Measurements from ENCODE around the gene UBE4B.

The UBE4B gene

DNA sequence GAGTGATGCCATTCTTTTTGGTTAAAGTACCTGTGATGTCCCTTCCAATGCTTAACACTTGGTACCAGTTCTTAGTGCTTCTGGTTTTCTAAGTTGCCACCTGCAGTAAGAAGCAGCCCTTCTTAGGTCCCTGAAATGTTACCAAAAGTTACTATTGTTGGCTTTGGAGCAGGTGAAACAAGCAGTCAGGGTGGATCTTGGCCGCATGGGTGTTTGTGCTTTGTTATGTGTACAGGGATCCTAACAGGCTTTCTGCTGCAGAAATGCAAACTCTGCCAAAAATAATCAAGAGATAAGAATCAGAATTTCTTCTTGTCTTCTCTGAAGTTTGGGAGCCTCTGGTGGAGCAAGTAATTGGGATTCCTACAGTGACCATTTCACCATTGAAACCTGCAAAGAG is 84.4 kb downstream of the UBE4B start:
- DNase-seq (ENCODE audit: low spot score): no peak

DNA sequence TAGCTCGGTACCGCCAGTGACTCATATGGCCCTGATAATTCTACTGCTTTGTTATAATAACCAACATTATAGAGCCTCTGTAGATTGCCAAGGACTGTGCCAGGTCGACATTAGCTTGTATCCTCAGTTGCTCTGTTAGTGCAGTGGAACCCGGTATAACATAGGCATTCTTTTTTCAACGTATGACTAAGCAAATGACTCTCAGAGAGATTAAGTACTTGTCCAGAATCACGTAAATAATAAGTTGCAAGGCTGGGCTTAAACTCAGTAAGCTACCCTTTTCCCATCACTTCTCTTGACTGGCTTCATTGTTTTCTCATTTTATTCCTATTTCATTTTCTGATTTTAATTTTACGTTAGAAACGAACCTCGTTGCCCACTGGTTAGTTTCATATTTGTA is 85.1 kb downstream of the UBE4B start:
- DNase-seq (ENCODE audit: low spot score): no peak

DNA sequence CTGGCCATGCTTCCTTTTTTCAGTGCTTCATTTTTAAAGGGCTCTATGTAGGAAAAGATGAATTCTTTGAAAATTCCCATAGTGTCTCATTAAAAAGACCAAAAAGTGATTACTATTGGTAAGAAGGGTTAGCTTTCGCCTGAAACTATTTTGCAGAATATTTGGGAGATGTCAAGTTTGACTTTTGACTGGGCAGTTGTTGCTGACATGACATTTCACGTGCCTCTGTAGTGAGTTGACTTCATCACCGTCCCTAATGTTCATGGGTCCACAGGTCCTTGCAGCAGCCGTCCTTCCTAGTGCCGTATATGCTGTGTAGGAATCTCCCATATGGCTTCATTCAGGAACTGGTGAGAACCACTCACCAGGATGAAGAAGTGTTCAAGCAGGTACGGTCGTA is 88.9 kb downstream of the UBE4B start:
- no peak for DNase-seq (ENCODE audit: low spot score)

DNA sequence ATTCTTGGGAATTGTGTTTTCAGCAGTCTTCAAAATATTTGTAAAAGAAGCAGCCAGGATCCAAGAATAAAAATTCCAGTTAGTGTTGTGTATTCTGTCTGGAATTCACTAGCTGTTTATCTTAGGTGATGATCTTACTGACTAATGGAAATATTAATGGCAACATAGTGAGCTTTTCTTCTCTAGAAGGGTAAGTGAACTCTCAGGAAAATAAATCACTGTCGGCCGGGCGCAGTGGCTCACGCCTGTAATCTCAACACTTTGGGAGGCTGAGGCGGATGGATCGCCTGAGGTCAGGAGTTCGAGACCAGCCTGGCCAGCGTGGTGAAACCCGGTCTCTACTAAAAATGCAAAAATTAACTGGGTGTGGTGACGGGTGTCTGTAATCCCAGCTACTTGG is 90.2 kb downstream of the UBE4B start:
- peak; percentile 34 for DNase-seq (ENCODE audit: low spot score)

DNA sequence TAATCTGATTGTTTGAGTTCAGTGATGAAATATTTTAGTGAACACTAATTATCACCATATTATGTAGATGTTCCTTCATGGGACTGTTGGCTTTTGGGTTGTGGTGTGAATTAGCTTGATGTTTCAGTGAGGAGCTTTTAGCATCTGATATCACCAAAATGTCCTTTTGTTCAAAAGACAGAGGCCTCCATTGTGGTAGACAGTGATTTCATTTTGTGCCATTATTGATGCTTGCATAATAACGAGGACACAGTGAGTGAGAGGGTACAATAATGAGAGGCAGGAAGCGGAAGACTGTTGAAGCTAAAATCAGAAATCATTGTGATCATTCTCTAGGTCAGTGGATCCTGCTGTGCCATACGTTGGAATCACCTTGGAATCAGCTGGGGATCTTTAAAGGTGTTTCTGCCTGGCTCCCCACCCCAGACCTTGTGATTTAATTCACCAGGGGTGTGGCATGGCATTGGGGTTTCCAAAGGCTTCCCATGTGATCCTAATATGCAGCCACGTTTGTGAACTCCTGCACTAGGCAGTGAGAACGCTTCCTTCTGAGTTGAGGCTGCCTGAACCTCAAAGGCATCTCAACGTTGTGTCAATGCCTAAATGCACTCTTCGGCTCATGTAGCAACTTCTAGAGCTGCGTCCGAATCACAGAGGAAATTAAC is 95.5 kb downstream of the UBE4B start:
- no peak for DNase-seq (ENCODE audit: low spot score)

GRCh38 chr1:10132316-10132715 is 99.6 kb downstream of the UBE4B start:
- DNase-seq (ENCODE audit: low spot score): no peak

- DNase-seq (ENCODE audit: low spot score): no peak
Observed at GRCh38 chr1:10132852-10133251, 100.1 kb downstream of the UBE4B start.

DNA sequence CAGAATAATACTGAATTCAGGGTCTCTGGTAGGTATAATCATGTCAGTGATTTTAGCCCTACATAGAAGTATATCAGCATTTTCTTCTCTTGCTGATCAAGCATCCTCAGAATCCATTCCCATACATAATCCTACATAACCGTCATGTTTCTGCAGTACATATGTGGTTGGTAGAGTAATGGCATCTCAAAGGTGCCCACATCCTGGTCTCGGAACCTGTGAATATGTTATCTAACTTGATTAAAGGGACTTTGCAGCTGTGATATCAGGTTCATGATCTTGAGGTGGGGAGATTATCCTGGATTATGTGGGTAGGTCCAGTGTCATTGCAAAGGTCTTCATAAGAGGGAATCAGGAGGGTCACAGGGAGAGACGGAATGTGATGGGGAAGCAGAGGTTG is 108.2 kb downstream of the UBE4B start:
- DNase-seq (ENCODE audit: low spot score): no peak

- no peak for DNase-seq (ENCODE audit: low spot score)
Observed at GRCh38 chr1:10143961-10144485, 111.3 kb downstream of the UBE4B start.

- DNase-seq (ENCODE audit: low spot score): no peak
Observed at GRCh38 chr1:10146391-10146790, 113.6 kb downstream of the UBE4B start.

DNA sequence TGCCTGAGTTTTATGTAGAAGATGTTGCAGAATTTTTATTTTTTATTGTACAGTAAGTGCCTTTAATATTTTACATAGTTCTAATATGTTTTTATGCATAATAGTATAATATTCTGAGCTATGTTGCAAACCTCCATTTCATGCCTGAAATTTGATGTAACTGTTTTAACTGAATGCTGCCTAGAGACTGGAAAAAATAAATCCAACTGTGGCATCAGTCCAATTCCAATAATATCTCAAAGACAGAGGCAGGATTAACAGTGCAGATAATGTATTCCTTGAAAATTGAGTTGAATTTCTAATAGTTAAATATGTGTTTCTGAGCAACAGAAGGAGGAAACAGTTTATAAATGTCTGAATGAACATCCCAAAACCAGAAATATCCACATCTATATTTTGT is 116.5 kb downstream of the UBE4B start:
- no peak for DNase-seq (ENCODE audit: low spot score)

DNA sequence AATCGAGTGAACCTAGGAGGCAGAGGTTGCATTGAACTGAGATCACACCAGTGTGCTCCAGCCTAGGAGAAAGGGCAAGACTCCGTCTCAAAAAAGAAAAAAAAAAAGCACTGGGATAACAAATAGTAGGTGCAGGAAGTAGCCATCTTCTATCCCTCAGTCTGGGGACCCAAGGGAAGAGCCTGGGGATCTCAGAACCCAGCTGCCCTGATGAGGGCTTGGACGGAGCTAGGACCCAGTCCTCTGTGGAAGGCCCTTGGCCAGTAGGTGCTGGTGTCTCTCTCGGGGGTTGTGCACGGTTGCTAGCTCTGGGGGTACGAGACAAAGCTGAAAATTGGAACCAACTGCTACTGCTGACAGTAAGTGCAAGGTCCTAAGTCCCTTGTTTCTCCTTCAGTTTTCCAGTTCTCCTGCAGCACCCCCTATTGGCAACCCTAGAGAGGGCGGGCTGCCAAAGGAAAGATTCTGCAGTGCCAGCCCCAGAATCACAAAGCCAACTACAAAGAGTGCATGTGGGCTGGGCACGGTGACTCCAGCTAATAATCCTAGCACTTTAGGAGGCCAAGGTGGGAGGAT is 120.0 kb downstream of the UBE4B start:
- peak; percentile 56 for DNase-seq (ENCODE audit: low spot score)

- peak; percentile 27 for DNase-seq (ENCODE audit: low spot score)
Observed at GRCh38 chr1:10155087-10155712, 122.4 kb downstream of the UBE4B start.

DNA sequence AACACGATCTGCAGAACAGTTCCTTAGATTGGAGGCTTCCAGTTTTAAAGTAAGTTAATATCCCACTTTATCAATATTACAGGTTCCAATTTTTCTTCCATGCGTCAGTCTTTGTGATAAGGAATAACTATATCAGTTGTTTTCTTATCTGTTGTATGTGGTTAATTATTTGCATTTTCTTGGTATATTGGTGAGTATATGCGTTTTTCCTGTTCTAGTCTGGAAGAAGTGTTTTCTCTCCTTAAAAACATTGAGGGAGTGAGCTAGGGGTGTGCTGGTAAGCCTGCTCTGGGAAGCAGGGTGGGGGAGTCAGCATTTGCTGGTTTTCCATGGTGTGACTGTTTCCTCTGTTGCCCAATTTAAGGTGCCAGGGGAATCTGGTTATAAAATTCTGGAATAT is 127.4 kb downstream of the UBE4B start:
- DNase-seq (ENCODE audit: low spot score): no peak

DNA sequence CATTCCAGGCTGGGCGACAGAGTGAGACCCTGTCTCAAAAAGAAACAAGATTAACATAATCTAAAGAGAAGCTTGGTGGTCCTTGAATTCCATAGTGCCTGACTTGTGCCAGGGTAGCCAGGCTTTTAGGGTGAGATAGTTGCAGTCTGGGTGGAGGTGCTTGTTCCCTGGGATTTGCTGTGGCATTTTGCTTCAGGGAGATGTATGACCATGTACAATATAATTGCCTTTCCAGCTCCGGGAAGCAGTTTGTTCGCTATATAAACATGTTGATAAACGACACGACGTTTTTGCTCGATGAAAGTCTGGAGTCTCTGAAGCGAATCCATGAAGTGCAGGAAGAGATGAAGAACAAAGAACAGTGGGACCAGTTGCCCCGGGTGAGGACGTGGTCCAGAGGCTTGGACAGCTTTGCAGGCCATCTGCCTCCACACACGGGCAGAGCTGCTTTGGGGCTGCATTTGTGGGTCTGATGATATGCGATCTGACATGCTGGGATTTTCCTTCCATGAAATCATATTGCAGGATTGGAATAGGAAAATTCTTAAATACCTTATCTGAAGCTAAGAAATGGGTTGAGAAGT is 128.2 kb downstream of the UBE4B start:
- no peak for DNase-seq (ENCODE audit: low spot score)

DNA sequence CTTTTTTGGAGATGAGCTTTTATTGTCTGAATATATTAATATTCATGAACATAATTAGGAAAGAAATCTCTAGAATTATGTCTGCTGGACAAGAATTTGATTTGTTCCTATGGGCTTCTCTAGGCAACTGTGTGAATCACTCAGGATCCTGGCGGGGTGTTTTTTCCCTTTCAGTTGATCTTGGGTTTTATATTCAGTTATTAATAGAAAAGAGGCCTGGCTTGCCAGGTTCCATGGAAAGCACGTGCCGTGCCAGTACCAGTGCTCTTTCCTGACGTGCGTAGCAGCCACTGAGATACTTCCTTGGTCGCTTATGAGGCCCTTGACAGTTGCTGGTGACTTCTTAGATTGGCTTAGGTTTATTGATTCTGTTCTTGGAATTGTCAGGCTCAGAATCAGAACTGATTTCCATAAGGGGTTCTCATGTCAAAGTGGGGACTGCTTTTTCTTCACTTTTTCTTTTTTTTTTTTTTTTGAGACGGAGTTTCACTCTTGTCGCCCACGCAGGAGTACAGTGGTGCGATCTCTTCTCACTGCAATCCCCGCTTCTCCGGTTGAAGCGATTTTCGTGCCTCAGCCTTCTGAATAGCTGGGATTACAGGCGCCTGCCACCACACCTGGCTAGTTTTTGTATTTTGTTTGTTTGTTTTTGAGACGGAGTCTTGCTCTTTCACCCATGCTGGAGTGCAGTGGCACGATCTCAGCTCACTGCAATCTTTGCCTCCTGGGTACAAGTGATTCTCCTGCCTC is 129.0 kb downstream of the UBE4B start:
- DNase-seq (ENCODE audit: low spot score): no peak

GRCh38 chr1:10168912-10169514 is 136.3 kb downstream of the UBE4B start:
- no peak for DNase-seq (ENCODE audit: low spot score)

- no peak for DNase-seq (ENCODE audit: low spot score)
Observed at GRCh38 chr1:10170239-10170574, 137.4 kb downstream of the UBE4B start.

DNA sequence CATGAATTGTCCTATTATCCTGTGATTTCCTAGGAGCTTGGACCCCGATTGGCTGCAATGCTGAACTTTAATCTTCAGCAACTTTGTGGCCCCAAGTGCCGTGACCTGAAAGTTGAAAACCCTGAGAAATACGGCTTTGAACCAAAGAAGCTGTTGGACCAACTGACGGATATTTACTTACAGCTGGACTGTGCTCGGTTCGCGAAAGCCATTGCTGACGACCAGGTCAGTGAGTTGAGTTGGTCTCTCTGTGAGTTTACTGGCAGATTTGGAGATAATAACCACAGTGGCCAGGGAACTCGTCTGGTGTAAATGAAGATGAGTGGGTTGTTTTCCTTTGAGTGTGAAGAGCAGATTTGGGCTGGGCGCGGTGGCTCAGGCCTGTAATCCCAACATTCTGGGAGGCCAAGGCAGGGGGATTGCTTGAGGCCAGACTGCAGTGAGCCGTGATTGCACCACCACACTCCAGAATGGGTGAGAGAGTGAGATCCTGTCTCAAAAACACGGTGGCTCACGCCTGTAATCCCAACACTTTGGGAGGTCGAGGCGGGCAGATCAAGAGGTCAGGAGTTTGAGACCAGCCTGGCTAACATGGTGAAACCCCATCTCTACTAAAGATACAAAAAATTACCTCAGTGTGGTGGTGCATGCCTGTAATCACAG is 138.5 kb downstream of the UBE4B start:
- no peak for DNase-seq (ENCODE audit: low spot score)

DNA sequence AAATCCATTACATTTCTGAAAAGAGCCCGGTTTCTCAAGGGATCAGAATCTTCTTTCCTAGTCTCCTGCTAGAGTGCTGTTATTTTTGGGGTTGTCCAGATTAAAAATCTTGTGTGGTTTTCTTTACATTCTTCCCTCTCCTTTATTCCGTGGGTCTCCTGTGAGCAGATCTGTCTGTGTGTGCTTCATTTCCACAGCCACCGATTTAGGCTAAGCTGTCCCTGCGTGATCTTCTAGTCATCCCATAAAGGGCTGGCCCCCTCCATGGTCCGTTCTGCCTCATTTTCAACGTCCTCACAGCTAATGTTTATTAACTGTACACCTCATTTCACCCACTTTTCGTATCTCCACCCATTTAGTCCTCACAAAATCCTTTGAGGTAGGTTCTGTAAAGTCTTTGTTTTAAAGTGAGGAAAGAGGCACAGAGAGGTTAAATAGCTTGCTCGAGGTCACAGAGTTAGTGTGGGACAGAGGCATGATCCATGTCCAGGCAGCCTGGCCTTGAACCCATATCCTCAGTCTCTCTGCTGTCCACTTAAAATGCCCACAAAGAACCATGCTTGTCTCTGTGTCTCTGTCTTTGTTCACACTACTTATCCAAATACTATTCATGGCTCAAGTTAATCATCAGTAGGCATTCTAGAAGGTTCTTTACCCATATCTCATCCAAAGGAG is 139.4 kb downstream of the UBE4B start:
- no peak for DNase-seq (ENCODE audit: low spot score)

- no peak for DNase-seq (ENCODE audit: low spot score)
Observed at GRCh38 chr1:10173582-10173981, 140.8 kb downstream of the UBE4B start.

Measured in hepatic stellate cell (primary cell).